SK-N-SH (cell line): ENCODE results near the gene RBM20. TPM values are rescaled to one million over a fixed set of nuclear protein-coding genes. Genes with fewer than 3 reads are reported as not detected.

ENCODE experiments used
- CTCF ChIA-PET: fragments of 300-600, 350-600 bp; formaldehyde crosslinking; extraction: SDS; loops from one replicate; lab custom pipeline; 2021; lab: Yijun Ruan, JAX
- POLR2A ChIA-PET: fragments of 350-600 bp; sonication (Branson Sonifier 250); formaldehyde crosslinking; extraction: SDS; loops from one replicate; lab custom pipeline; 2020; ENCODE audit warnings: antibody characterized with exemption, inconsistent platforms; lab: Yijun Ruan, JAX
- DNase-seq: peaks from one replicate; pipeline ENCODE4 v3.0.0; 2012
- H2AFZ ChIP-seq: fragments of 200-600 bp; sonication (generic); 2 replicates; pipeline ENCODE4 v1.8.1; 2016; ENCODE audit warnings: antibody characterized with exemption, mild to moderate bottlenecking, low read depth
- H3F3A ChIP-seq: fragments of 200-600 bp; sonication (generic); replicated peaks from 2 replicates; pipeline ENCODE3; 2016; ENCODE audit warnings: antibody characterized with exemption, mild to moderate bottlenecking; ENCODE audit not compliant: insufficient read depth
- H3K27ac ChIP-seq, 2 experiments: fragments of 200-500 bp in 1 of 2; fragments of 200-600 bp in 1 of 2; sonication (Bioruptor generic) in 1 of 2; sonication (generic), shearing (Covaris generic) in 1 of 2; 2 replicates each; pipeline versions ENCODE4 v1.5.1 to v1.6.1; 2014 to 2016; ENCODE audit warnings: low read depth in 2 of 2, inconsistent platforms in 1 of 2, low read length in 1 of 2, mild to moderate bottlenecking in 1 of 2, mixed read lengths in 1 of 2
- H3K27me3 ChIP-seq: fragments of 200-600 bp; sonication (generic), shearing (Covaris generic); 2 replicates; pipeline ENCODE4 v1.6.1; 2016; ENCODE audit warnings: mixed run types; ENCODE audit not compliant: insufficient read depth
- H3K36me3 ChIP-seq, 2 experiments: fragments of 200-500 bp in 1 of 2; fragments of 200-600 bp in 1 of 2; sonication (Bioruptor generic) in 1 of 2; sonication (generic) in 1 of 2; replicated peaks in 1 of 2; 2 replicates each; pipeline versions ENCODE3 to v1.5.1; 2014 to 2016; ENCODE audit warnings: low read length in 1 of 2, mild to moderate bottlenecking in 1 of 2; ENCODE audit not compliant: insufficient read depth in 2 of 2, control insufficient read depth in 1 of 2
- H3K4me1 ChIP-seq, 2 experiments: fragments of 200-500 bp in 1 of 2; fragments of 200-600 bp in 1 of 2; sonication (Bioruptor generic) in 1 of 2; sonication (generic), shearing (Covaris generic) in 1 of 2; 2 replicates each; pipeline versions ENCODE4 v1.5.1 to v1.6.1; 2014 to 2016; ENCODE audit warnings: low read depth in 1 of 2, low read length in 1 of 2, mixed run types in 1 of 2; ENCODE audit not compliant: insufficient read depth in 2 of 2, control insufficient read depth in 1 of 2
- H3K4me2 ChIP-seq: fragments of 200-600 bp; sonication (generic), shearing (Covaris generic); 2 replicates; pipeline ENCODE4 v1.6.1; 2017; ENCODE audit warnings: mixed run types
- H3K4me3 ChIP-seq, 2 experiments: fragments of 200-500 bp in 1 of 2; fragments of 200-600 bp in 1 of 2; sonication (Bioruptor generic) in 1 of 2; sonication (generic), shearing (Covaris generic) in 1 of 2; 2 replicates each; pipeline versions ENCODE4 v1.5.1 to v1.8.1; 2014 to 2016; ENCODE audit warnings: low read depth in 2 of 2, inconsistent platforms in 1 of 2, low read length in 1 of 2, mild to moderate bottlenecking in 1 of 2, mixed read lengths in 1 of 2, moderate library complexity in 1 of 2
- H3K79me2 ChIP-seq: fragments of 200-600 bp; sonication (generic); 2 replicates; pipeline ENCODE4 v1.8.1; 2017; ENCODE audit warnings: mild to moderate bottlenecking; ENCODE audit not compliant: insufficient read depth
- H3K9ac ChIP-seq: fragments of 200-600 bp; sonication (generic); 2 replicates; pipeline ENCODE4 v1.6.1; 2017; ENCODE audit warnings: mixed run types
- H3K9me2 ChIP-seq: fragments of 200-600 bp; sonication (generic); 2 replicates; pipeline ENCODE4 v1.6.1; 2017; ENCODE audit warnings: mixed run types
- H3K9me3 ChIP-seq: fragments of 200-600 bp; sonication (generic); 2 replicates; pipeline ENCODE4 v1.6.1; 2017; ENCODE audit warnings: mixed run types, mild to moderate bottlenecking, moderate library complexity
- H4K20me1 ChIP-seq: fragments of 200-600 bp; sonication (generic); 2 replicates; pipeline ENCODE4 v1.6.1; 2017; ENCODE audit warnings: mild to moderate bottlenecking, mixed run types; ENCODE audit not compliant: insufficient read depth
- ELF1 ChIP-seq: IDR thresholded peaks from 2 replicates; pipeline ENCODE4 v1.4.0; 2012
- FOSL2 ChIP-seq: IDR thresholded peaks from 2 replicates; pipeline ENCODE4 v1.4.0; 2012; ENCODE audit warnings: low read depth, mild to moderate bottlenecking, moderate library complexity, borderline replicate concordance
- FOXJ3 ChIP-seq: sonication (generic); formaldehyde crosslinking; IDR thresholded peaks from 2 replicates; pipeline ENCODE4 v1.5.1; 2020; ENCODE audit warnings: mild to moderate bottlenecking, missing genetic modification reagents
- FOXM1 ChIP-seq: IDR thresholded peaks from 2 replicates; pipeline ENCODE4 v1.4.0; 2012; ENCODE audit warnings: low read depth, mild to moderate bottlenecking
- JUND ChIP-seq: IDR thresholded peaks from 2 replicates; pipeline ENCODE4 v1.4.0; 2012
- POLR2AphosphoS5 ChIP-seq: IDR thresholded peaks from 2 replicates; pipeline ENCODE4 v1.6.1; 2012; ENCODE audit warnings: low read depth, low read length
- RAD21 ChIP-seq: IDR thresholded peaks from 2 replicates; pipeline ENCODE4 v1.6.1; 2012; ENCODE audit warnings: mild to moderate bottlenecking, low read length
- USF1 ChIP-seq: IDR thresholded peaks from 2 replicates; pipeline ENCODE4 v1.4.0; 2012; ENCODE audit warnings: low read depth, borderline replicate concordance
- USF2 ChIP-seq: fragments of 150-350 bp; IDR thresholded peaks from 2 replicates; pipeline ENCODE4 v1.6.1; 2017; ENCODE audit warnings: antibody characterized with exemption, low read length, low read depth, borderline replicate concordance
- WGBS: methylation state at CpG from one replicate; pipeline ENCODE4 v1.1.6; 2017; ENCODE audit warnings: low lambda C conversion rate; 5-methylcytosine and 5-hydroxymethylcytosine counted together
- polyA plus RNA-seq, 3 experiments: library from polyadenylated mRNA; depleted of rRNA; stranded (reverse); fragments of >200 nt; gene quantifications; 2 replicates each; pipeline ENCODE4 v1.2.3, GENCODE V29; 2012

The RBM20 gene
- polyA plus RNA-seq, 1 of the 3 experiments (the other 2 are of a cell fraction): 0.64 TPM

- Histone ChIP-seq H3K9me2 (no peaks in the 10 kb centered on the region), H3K4me3 (no peak overlapping the region), H3K27me3 (no peaks in the 10 kb centered on the region), H3K27ac (no peak overlapping the region), H4K20me1 (no peaks in the 10 kb centered on the region), H3K36me3 (no peaks in the 10 kb centered on the region), H3K79me2 (no peaks in the 10 kb centered on the region; the same call in 1 of the 2 replicates), H3K9ac (no peak overlapping the region), H3K4me1 (peaks cover 9 to 22% of the 10 kb centered on the region in 2 experiments; a peak in 3 of 4 replicates), H3K9me3 (no peaks in the 10 kb centered on the region), H2AFZ (no peak overlapping the region), H3K4me2 (no peak overlapping the region), H3F3A (no peaks in the 10 kb centered on the region)
- ChIA-PET POLR2A (no interaction called here), CTCF (interaction anchor here (1.4 kb wide), 1 partner anchor 40 kb away, joined by 3 read pairs; no protein-coding TSS in a partner anchor)
- no peak for DNase-seq
- TF ChIP-seq POLR2AphosphoS5 (no peak), RAD21 (no peak), FOXJ3 (CRISPR knock-in tag) (no peak), FOSL2 (no peak), USF2 (no peak), ELF1 (no peak), JUND (no peak), FOXM1 (no peak)
Measured at GRCh38 chr10:110631934-110632333, 12.2 kb upstream of the RBM20 start.

- no peak for DNase-seq
- H3K4me2 ChIP-seq: no peak overlapping the region
- H3K4me3 ChIP-seq: no peak overlapping the region
- no peaks in the 10 kb centered on the region for H3K9me3 ChIP-seq
- no peaks in the 10 kb centered on the region for H3F3A ChIP-seq
- no peaks in the 10 kb centered on the region for H3K27me3 ChIP-seq
- CTCF ChIA-PET: interaction anchor here (1.0 kb wide), 1 partner anchor 40 kb away, joined by 7 read pairs; no protein-coding TSS in a partner anchor
- no peaks in the 10 kb centered on the region for H3K36me3 ChIP-seq
- H2AFZ ChIP-seq: no peak overlapping the region
- peaks cover 14 to 29% of the 10 kb centered on the region in 2 experiments; a peak in 3 of 4 replicates for H3K4me1 ChIP-seq
- H4K20me1 ChIP-seq: no peaks in the 10 kb centered on the region
- WGBS: 92% methylated on average over 1 of the region's 1 CpG
- H3K79me2 ChIP-seq: no peaks in the 10 kb centered on the region; the same call in 1 of the 2 replicates
- H3K9ac ChIP-seq: no peak overlapping the region
- H3K27ac ChIP-seq: no peak overlapping the region
- H3K9me2 ChIP-seq: no peaks in the 10 kb centered on the region
- TF ChIP-seq USF2: no peak
- TF ChIP-seq USF1: 0 out of 2 replicates have a peak, but pooled peaks have one; percentile 26
- TF ChIP-seq, all 33 proteins: peak for 1
- POLR2A ChIA-PET: no interaction called here
Measured at GRCh38 chr10:110632591-110633215, 11.4 kb upstream of the RBM20 start.
